Stimulated activated CD8-positive, alpha-beta memory T cell treated with anti-CD3 and anti-CD28 coated beads, Interleukin-7, amount 100 ng/mL, for 1 hour (primary cell): ENCODE data around the gene OTOG.

Source experiments
- DNase-seq, 2 donors: peaks; one replicate each; pipeline ENCODE4 v3.0.0-alpha.2; 2020; ENCODE audit warnings: low read depth in 2 of 2

OTOG gene

GRCh38 chr11:17541330-17541885, 5.7 kb upstream of the OTOG start:
- no peak for DNase-seq

- no peak for DNase-seq
These were observed 4.8 kb upstream of the OTOG start for GRCh38 chr11:17542249-17542648.

- no peak for DNase-seq
These were observed 4.0 kb upstream of the OTOG start for GRCh38 chr11:17543041-17543440.

GRCh38 chr11:17543574-17544180, 3.4 kb upstream of the OTOG start:
- DNase-seq = no peak

GRCh38 chr11:17544181-17544622, 2.9 kb upstream of the OTOG start, which contains the start of gene USH1C:
Gene USH1C (minus strand): TSS chr11:17544416. CDS start chr11:17544307, 109 bp downstream.
- no peak for DNase-seq

GRCh38 chr11:17546240-17546639, 819 bp upstream of the OTOG start:
- DNase-seq = no peak

- DNase-seq = no peak
These were observed 873 bp downstream of the OTOG start for GRCh38 chr11:17547932-17548331.

GRCh38 chr11:17548444-17548843, 1.4 kb downstream of the OTOG start:
- DNase-seq = no peak

- DNase-seq = no peak
These were observed 3.6 kb downstream of the OTOG start for GRCh38 chr11:17550450-17551346.

- DNase-seq = no peak
These were observed 4.4 kb downstream of the OTOG start for GRCh38 chr11:17551347-17552040.

GRCh38 chr11:17552041-17552355, 4.9 kb downstream of the OTOG start:
- DNase-seq = no peak

- no peak for DNase-seq
These were observed 5.6 kb downstream of the OTOG start for GRCh38 chr11:17552392-17553248.

GRCh38 chr11:17553249-17553546, 6.1 kb downstream of the OTOG start:
- DNase-seq = no peak

- no peak for DNase-seq
These were observed 7.4 kb downstream of the OTOG start for GRCh38 chr11:17554487-17554886.

- DNase-seq = no peak
These were observed 9.9 kb downstream of the OTOG start for GRCh38 chr11:17556999-17557398.

- no peak for DNase-seq
These were observed 11.1 kb downstream of the OTOG start for GRCh38 chr11:17558025-17558780.

GRCh38 chr11:17558916-17559315, 11.9 kb downstream of the OTOG start:
- DNase-seq = no peak

- DNase-seq = no peak
These were observed 12.5 kb downstream of the OTOG start for GRCh38 chr11:17559341-17560087.

GRCh38 chr11:17560281-17561110, 13.4 kb downstream of the OTOG start:
- no peak for DNase-seq
